Stimulated activated naive CD8-positive, alpha-beta T cell treated with anti-CD3 and anti-CD28 coated beads, Interleukin-15, Interleukin-2, amounts not matched to agents 100 U/mL and 50 U/mL, for 24 hours (primary cell): ENCODE measurements around the gene RARB.

Source experiments
- ATAC-seq: fragments of 150-1000 bp; cut with Tn5 transposase; one replicate; pipeline ENCODE4 v1.10.0; 2021
- DNase-seq: peaks from one replicate; pipeline ENCODE4 v3.0.0; 2021

Gene RARB

DNA sequence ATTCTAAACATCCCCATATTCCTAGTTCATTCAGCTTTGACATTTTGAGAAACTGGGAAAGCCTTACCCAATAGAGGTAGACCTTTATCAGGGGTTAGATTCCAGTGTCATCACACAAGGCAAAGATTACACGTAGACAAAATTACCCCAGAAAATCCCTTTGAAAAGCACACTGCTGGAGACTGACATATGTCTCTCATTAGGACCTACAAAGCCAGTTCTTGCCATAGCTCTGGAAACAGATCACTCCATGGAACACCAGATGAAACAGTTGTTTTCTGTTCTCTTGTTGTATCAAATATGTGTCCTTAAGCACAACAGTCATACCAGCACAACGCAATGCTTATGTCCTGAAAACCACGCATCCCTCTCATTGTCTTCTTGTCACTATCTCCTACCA is 44.7 kb downstream of the RARB start:
- DNase-seq (no peak), ATAC-seq (no peak)

DNA sequence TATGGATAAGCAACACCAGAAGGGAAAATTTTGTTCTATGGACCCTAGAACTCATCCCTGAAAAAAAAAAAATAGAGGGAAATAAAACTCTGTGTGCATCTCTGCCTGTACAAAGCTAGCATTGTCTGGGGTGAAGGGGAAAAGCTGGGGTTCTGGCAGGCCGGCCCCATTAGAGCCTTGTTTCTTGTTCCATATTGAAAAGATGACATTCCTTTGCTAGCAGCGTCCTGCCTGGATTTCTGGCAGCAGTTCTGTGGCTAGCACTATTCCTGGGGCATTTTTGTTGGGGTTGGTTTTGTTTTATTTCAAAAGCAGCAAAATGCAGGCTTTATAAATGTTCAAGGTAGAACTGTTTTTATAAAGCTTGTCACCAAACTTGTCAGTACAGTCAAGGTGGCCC is 45.2 kb downstream of the RARB start:
- DNase-seq: no peak
- no peak for ATAC-seq

DNA sequence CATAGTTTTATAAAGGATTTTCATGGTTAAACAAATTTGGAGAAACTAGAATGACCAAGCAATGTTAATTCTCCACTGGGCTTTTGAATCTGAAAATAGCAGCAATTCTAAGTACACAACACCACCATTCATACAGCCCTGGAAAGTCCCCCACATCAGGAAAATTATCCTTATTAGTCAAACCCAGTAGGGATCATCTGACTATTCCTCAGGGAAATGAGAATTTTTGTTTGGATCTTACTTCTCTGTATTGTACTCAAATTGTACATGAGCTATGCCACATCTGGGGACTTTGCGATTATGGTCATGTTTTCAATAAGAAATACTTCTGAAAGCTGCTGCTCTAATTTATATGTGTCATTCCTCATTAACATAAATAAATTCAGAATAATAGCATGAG is 46.0 kb downstream of the RARB start:
- no peak for DNase-seq
- no peak for ATAC-seq

DNA sequence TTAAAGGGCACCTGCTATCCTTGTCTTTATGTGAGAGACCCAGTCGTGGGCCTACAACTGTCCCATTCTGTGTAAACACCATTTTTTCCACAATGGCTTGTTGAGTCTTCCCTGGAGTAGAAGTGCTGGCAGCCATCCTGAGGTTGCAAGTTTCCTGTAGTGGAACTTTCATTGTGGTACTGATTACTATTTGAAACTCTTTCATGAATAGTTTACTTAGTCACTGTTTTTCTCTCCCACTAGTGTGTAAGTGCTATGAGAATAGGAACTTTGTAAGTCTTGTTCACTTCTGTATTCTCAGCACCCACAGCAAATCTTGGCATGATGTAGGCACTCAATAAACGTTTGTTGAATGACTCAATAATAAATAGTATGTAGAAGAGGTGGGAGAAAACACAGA is 48.6 kb downstream of the RARB start:
- ATAC-seq (no peak), DNase-seq (no peak)

DNA sequence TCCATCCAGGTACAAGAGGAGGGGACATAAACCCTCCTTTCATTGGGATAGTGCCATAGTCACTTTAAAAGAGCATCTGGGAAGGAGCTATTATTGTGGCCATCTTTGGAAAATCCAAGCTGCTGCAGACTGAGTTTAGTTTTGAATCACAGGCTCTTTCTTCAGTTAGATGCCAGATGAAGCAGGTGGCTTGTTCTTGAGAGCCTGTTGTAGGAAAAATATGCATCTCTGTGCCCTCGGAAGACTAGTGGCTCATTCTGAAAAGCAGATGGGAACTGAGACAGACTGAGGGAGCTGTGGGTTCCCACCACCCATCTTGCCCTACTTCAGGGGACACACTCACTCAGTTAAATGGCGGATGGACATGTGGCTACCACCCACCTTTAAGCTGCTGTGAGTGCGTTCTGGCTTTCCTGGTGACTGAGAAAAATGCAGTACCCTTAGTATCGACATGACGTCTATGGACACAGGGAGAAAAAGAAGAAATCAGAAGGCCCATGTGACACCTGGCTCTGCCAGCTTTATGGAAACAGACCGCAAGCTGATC is 50.2 kb downstream of the RARB start:
- ATAC-seq: no peak

DNA sequence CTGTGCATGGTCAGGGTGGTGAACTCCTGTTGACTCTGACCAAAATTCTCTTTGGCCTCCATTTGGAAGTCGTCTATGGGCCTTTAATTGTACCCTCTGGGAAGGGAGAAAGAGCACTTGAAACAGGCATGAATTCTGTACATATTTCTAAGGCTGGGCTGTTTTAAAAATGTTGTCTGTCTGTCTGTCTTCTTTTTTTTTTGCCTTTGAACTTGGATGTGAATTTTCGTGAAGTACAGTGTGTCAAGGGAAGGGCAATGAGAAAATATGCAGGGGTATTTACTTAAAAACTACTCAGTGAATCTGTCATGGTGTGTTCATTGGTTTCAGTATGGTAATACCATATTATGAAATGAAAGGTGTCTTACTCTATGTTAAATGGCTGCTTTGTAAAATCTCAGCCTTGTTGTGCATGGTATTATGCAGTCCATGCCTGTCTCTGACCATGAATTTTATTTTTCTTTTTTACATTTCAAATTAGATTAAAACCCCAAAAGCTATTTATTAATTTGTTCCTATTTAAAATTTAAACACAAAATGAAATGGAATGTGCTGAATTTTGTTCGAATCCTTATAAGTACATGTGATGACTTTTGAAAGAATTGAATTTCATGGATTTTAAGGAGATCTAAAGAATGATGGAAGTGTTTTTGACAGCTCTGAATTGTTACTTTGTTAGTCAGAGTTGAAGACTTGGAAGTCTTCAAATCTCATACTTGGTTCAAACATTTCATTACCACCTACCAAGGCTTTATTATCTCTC is 51.1 kb downstream of the RARB start:
- ATAC-seq: no peak

More for the DNA sequence above, 50.2 kb downstream of the RARB start:
- DNase-seq: no peak

DNA sequence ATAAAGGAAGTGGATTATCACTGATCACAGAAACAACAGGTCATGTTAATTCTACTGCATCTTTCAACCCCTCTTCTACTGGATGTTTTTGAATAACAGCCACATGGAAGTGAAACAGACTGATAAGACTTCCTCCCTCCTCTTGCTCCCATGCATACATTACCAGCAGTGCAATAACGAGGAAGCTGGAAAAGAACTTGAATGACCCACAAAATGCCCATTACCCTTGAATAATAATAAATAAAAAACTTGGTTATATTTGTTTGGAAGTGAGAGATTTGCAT is 51.6 kb downstream of the RARB start:
- ATAC-seq (no peak), DNase-seq (no peak)

More for the DNA sequence above, 51.1 kb downstream of the RARB start:
- DNase-seq: no peak

DNA sequence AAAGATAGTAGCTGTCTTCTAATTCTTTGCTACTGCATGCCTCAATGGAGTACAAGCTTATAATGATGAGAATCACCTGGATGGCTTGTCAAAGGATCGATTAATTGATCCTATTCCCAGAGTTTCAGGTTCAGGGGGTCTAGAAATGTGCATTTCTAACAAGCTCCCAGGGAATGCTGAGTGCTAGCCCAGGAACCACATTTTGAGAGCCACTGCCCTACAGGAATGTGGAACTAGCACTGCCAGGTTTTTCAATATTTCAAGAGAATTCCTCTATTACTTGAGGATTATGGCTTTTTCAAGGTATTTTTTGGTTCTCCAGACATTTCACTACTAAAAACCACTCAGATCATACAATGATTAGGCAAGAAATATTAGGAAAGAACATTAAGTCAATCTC is 52.7 kb downstream of the RARB start:
- DNase-seq (no peak), ATAC-seq (no peak)

DNA sequence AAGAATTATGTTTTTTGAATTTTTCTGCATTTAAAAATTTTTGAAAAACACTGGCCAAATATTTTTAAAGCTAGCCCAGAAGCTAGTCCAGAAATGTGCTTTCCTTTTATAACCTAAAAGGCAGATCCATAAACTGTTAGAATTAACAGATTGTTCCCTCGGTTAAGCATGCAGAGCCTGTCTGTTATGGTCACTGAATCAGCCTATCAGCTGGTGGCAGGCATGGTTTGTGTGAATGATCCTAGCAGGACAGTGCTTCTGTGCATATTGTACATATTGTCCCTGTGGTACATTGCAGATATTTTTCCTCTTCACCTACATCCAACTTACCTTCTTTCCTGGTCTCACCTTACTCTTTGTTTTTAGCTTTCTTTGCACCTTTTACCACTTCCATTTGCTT is 53.3 kb downstream of the RARB start:
- DNase-seq (no peak), ATAC-seq (no peak)

DNA sequence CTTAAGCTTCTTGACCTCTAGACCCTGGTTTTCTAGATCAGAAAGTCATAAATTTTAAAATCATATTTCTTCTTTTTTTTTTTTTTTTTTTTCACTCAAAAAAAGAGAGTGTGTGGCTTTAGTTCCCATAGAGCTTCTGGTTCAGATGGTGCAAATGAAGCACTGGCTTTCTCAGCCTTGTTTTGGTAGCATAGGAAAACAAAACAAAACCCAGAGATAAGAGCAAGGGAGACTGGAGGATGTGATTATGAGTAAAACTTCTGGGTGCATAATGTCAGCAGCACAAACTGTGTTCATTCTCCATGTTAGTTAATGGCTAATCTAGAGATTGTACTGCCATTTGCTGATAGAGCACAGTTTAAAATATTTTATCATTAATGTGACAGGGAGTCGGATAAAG is 55.4 kb downstream of the RARB start:
- DNase-seq (no peak), ATAC-seq (no peak)

DNA sequence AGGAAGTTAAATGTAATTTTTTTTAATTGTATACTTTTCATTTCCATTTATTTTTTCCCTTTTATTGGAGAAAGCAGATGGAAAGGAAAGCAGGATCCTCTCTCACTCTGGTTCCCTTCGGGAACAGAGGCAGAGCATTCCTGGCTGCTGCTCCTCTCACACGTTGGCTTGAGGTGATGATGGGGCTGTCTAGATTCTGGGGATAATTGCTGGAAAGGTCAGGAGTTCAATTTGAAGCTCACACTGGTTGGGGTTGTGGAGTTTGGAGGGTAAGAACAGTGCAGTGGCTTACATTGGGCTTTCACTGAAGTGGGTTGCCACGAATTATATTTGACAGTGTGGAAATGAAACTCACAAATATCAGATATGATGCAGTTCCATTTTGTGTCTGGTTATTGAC is 57.6 kb downstream of the RARB start:
- DNase-seq: no peak

DNA sequence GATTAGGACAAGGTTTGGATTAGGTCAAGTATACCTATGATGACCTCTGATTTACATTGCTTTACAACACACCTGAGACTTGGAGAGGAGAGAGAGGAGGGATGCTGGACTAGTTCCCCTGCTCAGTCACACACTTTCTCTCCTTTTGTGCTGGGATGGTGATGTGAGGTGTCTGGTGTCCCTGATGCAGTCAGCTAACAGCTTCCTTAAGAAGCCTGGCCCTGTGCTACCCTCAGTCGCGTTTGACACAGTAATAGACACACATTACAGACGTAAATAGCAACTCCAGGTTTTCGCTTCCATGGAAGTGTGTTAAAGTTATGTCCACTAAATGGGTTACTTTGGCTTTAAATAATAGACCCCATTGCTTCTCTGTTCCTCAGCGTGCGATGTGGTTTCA is 58.9 kb downstream of the RARB start:
- DNase-seq: no peak

More for the DNA sequence above, 57.6 kb downstream of the RARB start:
- no peak for ATAC-seq

DNA sequence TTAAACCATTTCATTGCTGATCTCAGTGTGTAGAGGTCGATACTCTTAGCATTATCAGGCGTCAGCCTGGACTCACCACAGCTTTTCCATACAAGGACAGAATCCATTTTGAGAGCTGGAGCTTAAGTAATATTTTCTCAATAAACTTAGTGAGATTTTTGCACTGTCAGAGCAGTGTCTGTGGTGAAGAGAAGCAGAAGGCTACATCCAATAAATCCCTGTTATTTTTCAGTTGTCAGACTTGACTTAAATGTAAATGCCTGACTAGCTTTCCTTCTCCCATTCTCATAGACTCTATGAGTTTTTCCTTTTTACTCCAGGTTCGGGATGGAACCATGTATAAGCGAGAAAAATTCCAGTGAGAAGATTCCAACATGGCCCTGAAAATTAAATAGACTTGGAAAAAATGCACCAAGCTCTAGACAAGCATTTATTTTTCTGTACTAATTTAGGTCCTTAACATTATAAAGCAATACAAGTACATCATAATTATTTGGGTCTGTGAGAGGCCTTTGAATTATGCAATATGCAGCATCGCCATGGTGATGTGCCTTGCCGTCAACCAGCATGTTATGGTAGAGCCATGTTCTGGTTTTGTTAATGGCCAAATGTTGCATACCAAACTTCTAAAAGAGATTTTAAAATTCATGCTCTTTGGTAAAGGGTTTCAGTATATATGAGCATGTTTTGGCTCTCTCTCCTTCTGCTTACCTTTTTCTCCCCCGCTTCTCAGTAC is 62.0 kb downstream of the RARB start:
- DNase-seq: no peak
- no peak for ATAC-seq

More for the DNA sequence above, 58.9 kb downstream of the RARB start:
- ATAC-seq: no peak

DNA sequence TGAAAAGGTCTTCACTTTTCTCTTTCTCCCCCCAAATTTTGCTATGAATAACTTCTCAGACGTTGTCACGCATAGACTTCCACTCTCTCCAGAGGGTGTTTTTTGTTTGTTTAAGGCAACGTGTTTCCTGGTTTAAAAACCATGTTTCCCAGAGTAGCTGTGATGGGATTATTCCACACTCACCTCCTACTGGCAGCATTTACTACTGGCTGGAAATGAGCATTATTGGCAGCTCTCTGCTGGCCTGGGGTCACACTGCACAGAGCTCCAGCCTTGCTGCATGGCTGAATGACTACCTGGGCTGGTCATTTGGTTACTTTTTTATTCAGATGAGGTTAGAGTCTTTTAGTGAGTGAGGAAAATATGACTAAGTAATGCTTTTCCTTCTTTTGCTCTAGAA is 65.2 kb downstream of the RARB start:
- no peak for DNase-seq
- ATAC-seq: no peak

DNA sequence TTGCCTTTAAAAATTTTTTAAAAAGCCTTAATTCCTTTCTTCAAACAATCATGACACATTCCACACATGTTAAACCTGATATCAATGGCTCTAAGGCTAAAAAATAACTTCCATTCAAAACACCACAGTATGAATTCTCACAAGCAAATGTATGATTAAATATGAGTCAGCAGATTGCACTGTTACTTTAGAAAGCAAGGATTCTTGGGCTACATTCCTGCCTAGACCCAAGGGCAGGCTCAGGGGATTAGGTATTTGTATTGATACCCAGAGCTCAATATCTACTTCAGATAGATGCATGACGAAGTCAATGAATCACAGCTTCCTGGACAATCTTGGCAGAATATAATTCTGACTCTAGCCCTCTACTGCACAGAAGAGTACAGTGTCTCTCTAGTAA is 65.7 kb downstream of the RARB start:
- ATAC-seq (no peak), DNase-seq (no peak)

DNA sequence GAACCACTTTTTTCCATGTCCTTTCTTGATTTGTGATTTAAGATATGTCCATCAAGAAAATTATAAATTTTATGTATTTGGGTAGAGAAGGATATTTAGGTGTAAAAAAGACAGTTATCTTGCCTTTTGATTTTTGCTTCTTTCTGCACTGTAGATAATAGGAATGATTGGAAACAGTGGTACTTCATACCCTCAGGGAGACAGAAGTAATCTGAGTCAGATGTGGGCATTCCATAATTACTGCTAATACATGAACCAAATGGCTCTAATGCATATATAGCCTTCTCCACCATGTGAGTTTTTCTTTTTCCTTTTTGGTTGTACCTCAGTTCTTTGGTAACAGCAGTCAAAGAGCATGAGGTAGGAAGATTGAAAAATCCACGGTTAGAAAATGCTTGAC is 67.2 kb downstream of the RARB start:
- ATAC-seq: no peak

DNA sequence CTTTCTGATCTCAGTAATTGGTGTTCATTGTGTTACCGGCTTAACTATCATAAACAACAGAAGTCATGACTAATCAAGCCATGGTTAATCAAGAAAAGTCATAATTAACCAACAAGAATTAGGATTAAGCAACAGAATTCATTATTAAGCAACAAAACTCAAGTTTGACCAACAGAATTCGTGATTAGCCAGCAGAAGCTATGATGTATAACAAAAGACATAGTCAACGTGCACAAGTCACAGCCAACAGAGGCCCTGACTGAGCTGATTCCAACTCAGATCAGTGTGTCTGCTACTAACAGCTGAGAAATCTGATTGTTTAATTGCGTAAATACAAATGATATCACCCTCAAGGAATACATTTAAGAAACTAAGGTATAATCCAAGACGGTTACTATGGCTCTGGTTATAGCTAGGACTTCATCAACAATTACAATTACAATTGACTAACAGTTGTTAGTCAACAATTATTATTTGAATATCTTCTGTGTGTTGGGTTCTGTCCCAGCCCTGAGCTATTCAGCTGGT is 67.7 kb downstream of the RARB start:
- ATAC-seq: no peak
- no peak for DNase-seq

More for the DNA sequence above, 67.2 kb downstream of the RARB start:
- no peak for DNase-seq

DNA sequence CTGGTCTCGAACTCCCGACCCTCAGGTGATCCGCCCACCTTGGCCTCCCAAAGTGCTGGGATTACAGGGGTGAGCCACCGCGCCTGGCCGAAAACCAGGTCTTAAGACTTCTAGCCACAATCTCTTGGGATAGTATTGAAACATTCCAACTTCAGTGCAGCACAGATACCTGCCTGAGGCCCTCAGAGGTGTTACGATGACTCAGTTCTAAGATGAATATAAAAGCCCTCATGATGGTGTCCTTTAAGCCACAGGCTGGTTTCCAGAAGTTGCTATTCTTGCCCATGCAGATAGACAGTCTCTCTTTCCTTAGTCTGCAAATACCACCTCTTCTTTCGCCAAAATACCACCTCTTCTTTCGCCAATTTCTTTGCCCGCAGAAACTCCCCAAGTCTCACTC is 69.0 kb downstream of the RARB start:
- DNase-seq: no peak
- ATAC-seq: no peak

DNA sequence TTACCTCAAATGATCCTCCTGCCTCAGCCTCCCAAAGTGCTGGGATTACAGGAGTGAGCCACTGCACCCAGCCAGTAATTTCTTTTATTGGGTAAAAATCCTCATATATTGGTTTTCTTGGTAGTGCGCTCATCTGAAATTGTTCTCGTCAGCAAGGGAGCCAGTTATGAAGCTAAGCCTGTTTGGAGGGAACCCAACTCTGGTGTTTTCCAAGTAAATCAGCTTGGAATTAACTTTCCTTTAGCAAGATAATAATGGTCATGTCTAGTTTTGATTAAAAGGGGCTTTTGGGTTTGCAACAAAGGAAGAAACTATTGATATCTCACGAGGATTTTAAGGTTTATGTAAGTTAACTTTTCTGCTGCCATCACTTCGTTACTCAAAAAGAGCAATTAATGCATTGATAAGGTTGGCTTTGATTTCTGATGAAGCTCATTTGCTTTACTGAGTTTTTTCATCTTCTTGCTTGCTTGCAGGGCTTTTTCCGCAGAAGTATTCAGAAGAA is 72.7 kb downstream of the RARB start:
- DNase-seq (no peak), ATAC-seq (no peak)

DNA sequence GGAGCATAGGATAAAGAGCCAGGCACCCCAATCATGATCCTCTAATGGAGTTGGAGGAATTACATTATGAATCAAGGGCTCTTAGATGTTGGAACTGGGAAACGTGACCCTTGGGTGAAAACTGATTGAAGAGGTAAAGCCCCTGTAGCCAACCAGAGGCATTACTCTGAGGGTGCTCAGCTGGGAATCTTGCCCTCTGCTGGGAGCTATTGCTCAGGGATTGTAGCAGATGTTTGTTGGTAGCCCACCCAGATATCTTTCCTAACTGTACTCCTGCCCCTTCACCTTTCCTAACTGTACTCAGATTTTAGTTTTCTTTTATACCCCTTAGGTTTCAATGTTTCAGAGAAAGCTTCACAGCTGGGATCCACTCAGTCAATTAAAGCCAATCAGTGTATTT is 74.2 kb downstream of the RARB start:
- no peak for ATAC-seq
- DNase-seq: no peak

DNA sequence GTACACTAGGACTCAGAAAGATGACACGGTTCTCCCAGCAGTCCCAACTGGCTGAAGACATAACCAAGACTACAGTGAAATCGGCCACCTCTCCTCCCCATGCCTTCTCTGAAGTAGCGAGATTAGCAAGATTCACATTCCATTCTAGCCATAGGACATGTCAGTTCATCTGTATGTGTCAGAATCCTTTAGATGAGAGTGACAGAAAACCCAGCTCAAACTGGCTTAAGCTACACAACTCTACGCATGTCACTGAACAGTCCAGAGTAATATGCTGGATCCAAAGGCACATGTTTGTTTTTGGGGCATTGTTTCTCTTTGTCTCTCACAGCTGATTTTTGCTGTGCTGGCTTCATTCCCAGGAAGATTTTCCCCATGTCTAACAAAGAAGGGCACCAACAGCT is 75.8 kb downstream of the RARB start:
- DNase-seq (no peak), ATAC-seq (no peak)

DNA sequence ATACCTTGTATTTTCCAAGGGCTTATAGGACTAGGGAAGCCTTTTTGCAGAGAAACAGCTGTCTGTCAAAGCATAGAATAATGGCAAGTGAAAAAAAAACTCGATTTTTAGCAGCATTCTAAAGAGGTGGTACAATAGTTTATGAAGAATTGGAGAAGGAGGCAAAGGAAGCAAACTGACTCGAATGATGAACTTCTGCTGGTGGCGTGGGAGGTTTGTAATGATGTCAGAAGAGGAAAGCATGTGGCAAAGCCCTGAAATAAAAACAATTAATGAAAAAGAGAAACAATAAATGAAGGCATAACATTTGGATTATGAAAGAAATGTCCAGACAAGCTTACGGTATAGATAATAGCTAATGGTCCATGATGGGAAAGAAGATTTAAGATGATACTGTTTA is 77.5 kb downstream of the RARB start:
- ATAC-seq (no peak), DNase-seq (no peak)

DNA sequence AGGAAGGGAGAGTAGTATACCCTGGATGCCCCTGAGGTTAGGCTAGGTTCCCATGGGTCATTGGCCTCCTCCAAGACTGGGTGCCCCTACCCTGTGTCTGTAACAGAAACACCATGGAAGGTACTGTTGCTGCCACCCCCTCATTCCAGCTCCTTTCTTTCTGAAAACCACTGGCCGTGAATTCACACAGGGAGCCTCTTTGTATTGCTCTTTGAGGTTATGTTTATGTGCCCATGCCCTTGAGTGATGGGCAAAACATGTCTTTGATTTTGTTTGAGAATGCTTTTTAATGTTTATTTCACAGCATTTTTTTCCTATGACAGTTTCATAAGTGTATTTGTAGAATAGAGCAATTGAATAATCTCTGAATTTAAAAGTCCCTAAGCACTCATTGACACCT is 79.7 kb downstream of the RARB start:
- ATAC-seq (no peak), DNase-seq (no peak)
